WTC11 (cell line): Measurements from ENCODE around the gene HDGFL2. TPM values are rescaled to one million over a fixed set of nuclear protein-coding genes. Genes with fewer than 3 reads are reported as not detected.

Experiments
- ATAC-seq: fragments of 200-7000 bp; cut with Tn5 transposase; 2 replicates; pipeline ENCODE4 v1.10.0; 2021; ENCODE audit warnings: mild to moderate bottlenecking, moderate library complexity
- CTCF ChIA-PET: fragments of 300-600 bp; sonication (Branson Sonifier 250); formaldehyde crosslinking; loops from one replicate; lab custom pipeline; 2021; ENCODE audit warnings: antibody characterized with exemption; lab: Charles Lee
- POLR2A ChIA-PET: fragments of 350-600 bp; sonication (Branson Sonifier 250); formaldehyde crosslinking; loops from one replicate; lab custom pipeline; 2021; ENCODE audit warnings: antibody characterized with exemption; lab: Charles Lee
- DNase-seq: peaks from one replicate; pipeline ENCODE4 v3.0.0; 2021; ENCODE audit warnings: low spot score
- H3K27ac Mint-ChIP-seq: 2 replicates; pipeline ENCODE4 v1.8.0; 2021; ENCODE audit warnings: mixed read lengths
- H3K27me3 Mint-ChIP-seq: 2 replicates; pipeline ENCODE4 v1.8.0; 2021; ENCODE audit warnings: low read depth, mild to moderate bottlenecking, moderate library complexity, mixed read lengths
- H3K36me3 Mint-ChIP-seq: 2 replicates; pipeline ENCODE4 v1.8.0; 2021; ENCODE audit warnings: mixed read lengths
- H3K4me1 Mint-ChIP-seq: 2 replicates; pipeline ENCODE4 v1.8.0; 2022; ENCODE audit warnings: mixed read lengths
- H3K4me3 Mint-ChIP-seq: 2 replicates; pipeline ENCODE4 v1.8.0; 2021; ENCODE audit warnings: mild to moderate bottlenecking, moderate library complexity, mixed read lengths
- H3K9me3 Mint-ChIP-seq: 2 replicates; pipeline ENCODE4 v1.8.0; 2021; ENCODE audit warnings: mixed read lengths
- AR ChIP-seq: fragments of 250-450 bp; sonication (Bioruptor Pico); IDR thresholded peaks from 2 replicates; pipeline ENCODE4 v1.9.0; 2021; ENCODE audit warnings: mild to moderate bottlenecking
- E2F4 ChIP-seq: sonication (generic); formaldehyde crosslinking; IDR thresholded peaks from 2 replicates; pipeline ENCODE4 v1.8.1; 2022; ENCODE audit warnings: low read depth, mild to moderate bottlenecking, moderate library complexity, missing genetic modification reagents, borderline replicate concordance
- FOXJ3 ChIP-seq: sonication (generic); formaldehyde crosslinking; IDR thresholded peaks from 2 replicates; pipeline ENCODE4 v1.9.0; 2021; ENCODE audit warnings: missing genetic modification reagents, mild to moderate bottlenecking, borderline replicate concordance
- FOXP1 ChIP-seq: sonication (generic); formaldehyde crosslinking; IDR thresholded peaks from 2 replicates; pipeline ENCODE4 v1.8.0; 2022; ENCODE audit warnings: missing genetic modification reagents, mild to moderate bottlenecking, moderate library complexity, borderline replicate concordance
- GTF2I ChIP-seq: fragments of 250-450 bp; sonication (Bioruptor Pico); conservative IDR thresholded peaks from 2 replicates; pipeline ENCODE4 v1.4.0; 2021; ENCODE audit warnings: mild to moderate bottlenecking
- IRF1 ChIP-seq: sonication (generic); formaldehyde crosslinking; IDR thresholded peaks from 2 replicates; pipeline ENCODE4 v1.8.0; 2023; ENCODE audit warnings: missing genetic modification reagents
- IRF2 ChIP-seq: sonication (generic); formaldehyde crosslinking; IDR thresholded peaks from 2 replicates; pipeline ENCODE4 v1.8.0; 2022; ENCODE audit warnings: low read depth, missing genetic modification reagents, borderline replicate concordance
- MXD4 ChIP-seq: fragments of 250-450 bp; sonication (Bioruptor Pico); IDR thresholded peaks from 2 replicates; pipeline ENCODE4 v1.8.0; 2021; ENCODE audit warnings: mild to moderate bottlenecking, moderate library complexity, borderline replicate concordance
- MYBL2 ChIP-seq: sonication (generic); formaldehyde crosslinking; IDR thresholded peaks from 2 replicates; pipeline ENCODE4 v1.8.1; 2023; ENCODE audit warnings: mild to moderate bottlenecking, moderate library complexity, missing genetic modification reagents
- NR1H2 ChIP-seq: sonication (generic); formaldehyde crosslinking; IDR thresholded peaks from 2 replicates; pipeline ENCODE4 v1.9.0; 2021; ENCODE audit warnings: mild to moderate bottlenecking, moderate library complexity, missing genetic modification reagents
- NR2C2 ChIP-seq: sonication (generic); formaldehyde crosslinking; IDR thresholded peaks from 2 replicates; pipeline ENCODE4 v1.8.0; 2022; ENCODE audit warnings: mild to moderate bottlenecking, missing genetic modification reagents
- PRRX2 ChIP-seq: fragments of 250-450 bp; sonication (Bioruptor Pico); IDR thresholded peaks from 2 replicates; pipeline ENCODE4 v1.8.0; 2021; ENCODE audit warnings: mild to moderate bottlenecking
- RELA ChIP-seq: sonication (generic); formaldehyde crosslinking; IDR thresholded peaks from 2 replicates; pipeline ENCODE4 v1.8.1; 2022; ENCODE audit warnings: missing genetic modification reagents, mild to moderate bottlenecking, borderline replicate concordance
- ZBTB43 ChIP-seq: sonication (generic); formaldehyde crosslinking; IDR thresholded peaks from 2 replicates; pipeline ENCODE4 v1.8.1; 2023; ENCODE audit warnings: mild to moderate bottlenecking, missing genetic modification reagents
- ZNF121 ChIP-seq: sonication (generic); formaldehyde crosslinking; IDR thresholded peaks from 2 replicates; pipeline ENCODE4 v1.8.0; 2023; ENCODE audit warnings: missing genetic modification reagents
- ZNF416 ChIP-seq: fragments of 250-450 bp; sonication (Bioruptor Pico); IDR thresholded peaks from 2 replicates; pipeline ENCODE4 v1.9.0; 2021; ENCODE audit warnings: mild to moderate bottlenecking, inconsistent platforms
- total RNA-seq: library from RNA; stranded (reverse); gene quantifications from 3 replicates; pipeline ENCODE4 v1.2.3, GENCODE V29; 2021
- TF ChIP-seq, protein P1 (sequence below): fragments of 250-450 bp; sonication (Bioruptor Pico); IDR thresholded peaks from 2 replicates; pipeline ENCODE4 v2.1.2; 2022; ENCODE audit warnings: mild to moderate bottlenecking, moderate library complexity
- TF ChIP-seq, protein P2 (sequence below): sonication (generic); formaldehyde crosslinking; IDR thresholded peaks from 2 replicates; pipeline ENCODE4 v1.8.1; 2023; ENCODE audit warnings: mild to moderate bottlenecking, missing genetic modification reagents

The HDGFL2 gene
- total RNA-seq, 1 experiment from 2014 or later = 115 TPM

GRCh38 chr19:4516199-4516938 lies 44.3 kb downstream of the HDGFL2 start:
- H3K27me3 Mint-ChIP-seq = peaks cover 79% of the 10 kb centered on the region
- H3K36me3 Mint-ChIP-seq = no peaks in the 10 kb centered on the region
- CTCF ChIA-PET = interaction anchor here (1.0 to 5.4 kb wide), 7 partner anchors 9 to 140 kb away, joined by 3 to 63 read pairs (median 5); partner anchors contain the start of genes HDGFL2 and PLIN5

DNA sequence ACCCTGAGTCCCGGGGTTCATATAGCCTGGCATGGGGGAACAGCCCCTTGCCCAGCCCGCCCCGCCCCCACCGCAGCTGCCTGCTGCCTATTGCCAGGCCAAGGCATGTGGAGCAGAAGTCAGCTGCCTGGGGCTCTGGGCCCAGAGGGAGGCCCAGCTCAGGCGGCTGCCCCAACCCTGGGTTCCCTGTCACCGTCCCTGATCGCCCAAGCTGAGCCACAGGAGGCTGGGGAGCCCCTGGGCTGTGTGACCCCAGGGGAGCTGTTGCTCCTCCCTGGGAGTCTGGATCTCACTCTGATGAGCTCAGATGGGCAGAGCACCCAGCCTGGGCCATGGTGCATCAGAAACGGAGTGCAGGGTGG lies 44.8 kb downstream of the HDGFL2 start:
- Mint-ChIP-seq H3K27me3 (peaks cover 79% of the 10 kb centered on the region), H3K36me3 (no peaks in the 10 kb centered on the region), H3K4me3 (no peak overlapping the region), H3K9me3 (no peaks in the 10 kb centered on the region), H3K4me1 (no peaks in the 10 kb centered on the region)
- POLR2A ChIA-PET = interaction anchor here (0.6 kb wide), 1 partner anchor 46 kb away, joined by 3 read pairs; no protein-coding TSS in a partner anchor
- ATAC-seq = no peak
- DNase-seq = no peak
- CTCF ChIA-PET = interaction anchor here (0.6 to 5.4 kb wide), 7 partner anchors 9 to 141 kb away, joined by 3 to 63 read pairs (median 5); partner anchors contain the start of genes HDGFL2 and PLIN5
- TF ChIP-seq, protein P1, sequence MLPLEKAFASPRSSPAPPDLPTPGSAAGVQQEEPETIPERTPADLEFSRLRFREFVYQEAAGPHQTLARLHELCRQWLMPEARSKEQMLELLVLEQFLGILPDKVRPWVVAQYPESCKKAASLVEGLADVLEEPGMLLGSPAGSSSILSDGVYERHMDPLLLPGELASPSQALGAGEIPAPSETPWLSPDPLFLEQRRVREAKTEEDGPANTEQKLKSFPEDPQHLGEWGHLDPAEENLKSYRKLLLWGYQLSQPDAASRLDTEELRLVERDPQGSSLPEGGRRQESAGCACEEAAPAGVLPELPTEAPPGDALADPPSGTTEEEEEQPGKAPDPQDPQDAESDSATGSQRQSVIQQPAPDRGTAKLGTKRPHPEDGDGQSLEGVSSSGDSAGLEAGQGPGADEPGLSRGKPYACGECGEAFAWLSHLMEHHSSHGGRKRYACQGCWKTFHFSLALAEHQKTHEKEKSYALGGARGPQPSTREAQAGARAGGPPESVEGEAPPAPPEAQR (CRISPR knock-in tag) = no peak
- no peak for TF ChIP-seq ZBTB43 (CRISPR knock-in tag)
- TF ChIP-seq, protein P2, sequence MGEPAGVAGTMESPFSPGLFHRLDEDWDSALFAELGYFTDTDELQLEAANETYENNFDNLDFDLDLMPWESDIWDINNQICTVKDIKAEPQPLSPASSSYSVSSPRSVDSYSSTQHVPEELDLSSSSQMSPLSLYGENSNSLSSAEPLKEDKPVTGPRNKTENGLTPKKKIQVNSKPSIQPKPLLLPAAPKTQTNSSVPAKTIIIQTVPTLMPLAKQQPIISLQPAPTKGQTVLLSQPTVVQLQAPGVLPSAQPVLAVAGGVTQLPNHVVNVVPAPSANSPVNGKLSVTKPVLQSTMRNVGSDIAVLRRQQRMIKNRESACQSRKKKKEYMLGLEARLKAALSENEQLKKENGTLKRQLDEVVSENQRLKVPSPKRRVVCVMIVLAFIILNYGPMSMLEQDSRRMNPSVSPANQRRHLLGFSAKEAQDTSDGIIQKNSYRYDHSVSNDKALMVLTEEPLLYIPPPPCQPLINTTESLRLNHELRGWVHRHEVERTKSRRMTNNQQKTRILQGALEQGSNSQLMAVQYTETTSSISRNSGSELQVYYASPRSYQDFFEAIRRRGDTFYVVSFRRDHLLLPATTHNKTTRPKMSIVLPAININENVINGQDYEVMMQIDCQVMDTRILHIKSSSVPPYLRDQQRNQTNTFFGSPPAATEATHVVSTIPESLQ = no peak
- no peak for TF ChIP-seq FOXJ3 (CRISPR knock-in tag)
- TF ChIP-seq MYBL2 (CRISPR knock-in tag) = no peak
- TF ChIP-seq E2F4 = no peak
- TF ChIP-seq NR1H2 (CRISPR knock-in tag) = no peak
- TF ChIP-seq ZNF121 = no peak
- TF ChIP-seq IRF1 (CRISPR knock-in tag) = no peak
- TF ChIP-seq RELA (CRISPR knock-in tag) = no peak
- TF ChIP-seq AR = no peak
- TF ChIP-seq NR2C2 = no peak
- TF ChIP-seq PRRX2 (CRISPR knock-in tag) = no peak
- no peak for TF ChIP-seq IRF2
- TF ChIP-seq, all 79 proteins: peak for 0
- H3K27ac Mint-ChIP-seq = no peak overlapping the region

More at GRCh38 chr19:4516199-4516938, 44.3 kb downstream of the HDGFL2 start:
- TF ChIP-seq ZNF416 (CRISPR knock-in tag) = no peak
- no peak for TF ChIP-seq FOXP1
- TF ChIP-seq MXD4 (CRISPR knock-in tag) = no peak
- peak; percentile 89 for TF ChIP-seq GTF2I (CRISPR knock-in tag)
- TF ChIP-seq PRRX2 (CRISPR knock-in tag) = no peak
- H3K4me1 Mint-ChIP-seq = no peaks in the 10 kb centered on the region
- H3K4me3 Mint-ChIP-seq = no peak overlapping the region
- POLR2A ChIA-PET = interaction anchor here (0.6 kb wide), 1 partner anchor 45 kb away, joined by 3 read pairs; no protein-coding TSS in a partner anchor
- no peak overlapping the region for H3K27ac Mint-ChIP-seq
- DNase-seq = no peak
- no peak for ATAC-seq
- H3K9me3 Mint-ChIP-seq = no peaks in the 10 kb centered on the region
